Smooth muscle cell (in vitro differentiated cells): ENCODE data around the gene NKX3-2. TPM values are rescaled to one million over a fixed set of nuclear protein-coding genes. Genes with fewer than 3 reads are reported as not detected.

Experiments
- DNase-seq: peaks from one replicate; lab custom pipeline; 2025; ENCODE audit not compliant: unreplicated experiment; lab: John Stamatoyannopoulos, UW
- H2AFZ ChIP-seq: fragments of 200-600 bp; sonication (generic); 2 replicates; pipeline ENCODE4 v1.6.0; 2016; ENCODE audit warnings: antibody characterized with exemption, low read depth, mild to moderate bottlenecking
- H3F3A ChIP-seq: fragments of 200-600 bp; sonication (generic); 2 replicates; pipeline ENCODE4 v1.6.0; 2017; ENCODE audit warnings: antibody characterized with exemption, low read depth
- H3K27ac ChIP-seq: fragments of 200-600 bp; sonication (generic); 2 replicates; pipeline ENCODE4 v1.5.1; 2016; ENCODE audit warnings: low read depth, mild to moderate bottlenecking
- H3K27me3 ChIP-seq: fragments of 200-600 bp; sonication (generic); 2 replicates; pipeline ENCODE4 v1.6.1; 2016; ENCODE audit warnings: low read depth, mild to moderate bottlenecking
- H3K36me3 ChIP-seq: fragments of 200-600 bp; sonication (generic); 2 replicates; pipeline ENCODE4 v1.5.1; 2016; ENCODE audit warnings: low read depth
- H3K4me1 ChIP-seq: fragments of 200-600 bp; sonication (generic); 2 replicates; pipeline ENCODE4 v1.5.1; 2016; ENCODE audit warnings: low read depth
- H3K4me2 ChIP-seq: fragments of 200-600 bp; sonication (generic); 2 replicates; pipeline ENCODE4 v1.6.0; 2016; ENCODE audit warnings: mild to moderate bottlenecking
- H3K4me3 ChIP-seq: fragments of 200-600 bp; sonication (generic); 2 replicates; pipeline ENCODE4 v1.5.1; 2016; ENCODE audit warnings: mild to moderate bottlenecking
- H3K79me2 ChIP-seq: fragments of 200-600 bp; sonication (generic); 2 replicates; pipeline ENCODE4 v1.6.0; 2016; ENCODE audit warnings: low read depth, mild to moderate bottlenecking
- H3K9ac ChIP-seq: fragments of 200-600 bp; sonication (generic); 2 replicates; pipeline ENCODE4 v1.6.0; 2016; ENCODE audit warnings: low read depth
- H3K9me3 ChIP-seq: fragments of 200-600 bp; sonication (generic); replicated peaks from 2 replicates; pipeline ENCODE4 v1.5.1; 2016; ENCODE audit warnings: low read depth
- H4K20me1 ChIP-seq: fragments of 200-600 bp; sonication (generic); 2 replicates; pipeline ENCODE4 v1.6.0; 2016; ENCODE audit warnings: low read depth
- CTCF ChIP-seq: fragments of 200-600 bp; sonication (generic); IDR thresholded peaks from 2 replicates; pipeline ENCODE4 v1.5.1; 2017; ENCODE audit warnings: borderline replicate concordance, mild to moderate bottlenecking, antibody characterized with exemption; ENCODE audit not compliant: insufficient read depth, poor library complexity, severe bottlenecking
- WGBS: methylation state at CpG from one replicate; pipeline ENCODE4 v1.1.7; 2016; ENCODE audit warnings: low lambda C conversion rate; 5-methylcytosine and 5-hydroxymethylcytosine counted together
- polyA plus RNA-seq: library from polyadenylated mRNA; unstranded; fragments of >200 nt; fragmentation: Nextera tagmentation; extraction: Ambion mirVana; gene quantifications from 2 replicates; pipeline ENCODE4 v1.2.1, GENCODE V29; 2016
- total RNA-seq: library from RNA; depleted of rRNA; stranded (reverse); fragments of >200 nt; gene quantifications from 2 replicates; pipeline ENCODE4 v1.2.3, GENCODE V29; 2014

NKX3-2 gene
- total and polyA plus RNA-seq, 2 experiments from 2014 or later, result 3.6 to 6.7 TPM

- DNase-seq, result no peak
- Histone ChIP-seq H3K27ac (peak overlapping the region; percentile 1), H3K9ac (no peak overlapping the region), H4K20me1 (no peaks in the 10 kb centered on the region), H3K79me2 (no peaks in the 10 kb centered on the region), H3K27me3 (no peaks in the 10 kb centered on the region), H3K36me3 (no peaks in the 10 kb centered on the region), H3K4me1 (no peaks in the 10 kb centered on the region), H2AFZ (peak overlapping the region; percentile 56), H3K4me2 (no peak overlapping the region), H3F3A (no peaks in the 10 kb centered on the region), H3K4me3 (no peak overlapping the region), H3K9me3 (no peaks in the 10 kb centered on the region)
- TF ChIP-seq CTCF, result no peak
Observed at GRCh38 chr4:13493793-13494192, 50.5 kb downstream of the NKX3-2 start.

- 83% methylated on average over 3 of the region's 3 CpGs for WGBS
- no peaks in the 10 kb centered on the region for H3K36me3 ChIP-seq
- no peaks in the 10 kb centered on the region for H4K20me1 ChIP-seq
- no peak for DNase-seq
- no peaks in the 10 kb centered on the region for H3K9me3 ChIP-seq
- no peak overlapping the region for H2AFZ ChIP-seq
- no peak for TF ChIP-seq CTCF
- no peaks in the 10 kb centered on the region for H3K79me2 ChIP-seq
- H3K9ac ChIP-seq, result no peak overlapping the region
- no peak overlapping the region for H3K4me3 ChIP-seq
- H3K4me1 ChIP-seq, result no peaks in the 10 kb centered on the region
- H3K27me3 ChIP-seq, result no peaks in the 10 kb centered on the region
- H3K4me2 ChIP-seq, result no peak overlapping the region
- H3F3A ChIP-seq, result no peaks in the 10 kb centered on the region
- H3K27ac ChIP-seq, result no peak overlapping the region
Observed at GRCh38 chr4:13492747-13493146, 51.6 kb downstream of the NKX3-2 start.

Other genes starting within 250 kb of the NKX3-2 start
- 37.2 and 40.7 TPM in 2 replicates for gene RAB28, start 60.2 kb downstream of the NKX3-2 start, total RNA-seq
- gene RAB28, start 60.2 kb downstream of the NKX3-2 start, polyA plus RNA-seq, result 32.8 and 36.8 TPM in 2 replicates
- gene BOD1L1, start 83.2 kb upstream of the NKX3-2 start, total RNA-seq, result 30.9 and 41.0 TPM in 2 replicates
- 9.8 and 16.0 TPM in 2 replicates for gene BOD1L1, start 83.2 kb upstream of the NKX3-2 start, polyA plus RNA-seq